Stimulated activated CD8-positive, alpha-beta memory T cell treated with anti-CD3 and anti-CD28 coated beads, Interleukin-4, amount 100 ng/mL, for 1 hour (primary cell): ENCODE data around the gene XAF1.
"Not testable (repeated sequence)": the region's sequence is repeated elsewhere in the genome, so short reads cannot be mapped to it uniquely, and the experiment has no call there.

Source experiments
- DNase-seq, 2 donors: peaks; one replicate each; pipeline ENCODE4 v3.0.0-alpha.2; 2020; ENCODE audit warnings: low read depth in 2 of 2, low spot score in 1 of 2

Gene XAF1, protein sequence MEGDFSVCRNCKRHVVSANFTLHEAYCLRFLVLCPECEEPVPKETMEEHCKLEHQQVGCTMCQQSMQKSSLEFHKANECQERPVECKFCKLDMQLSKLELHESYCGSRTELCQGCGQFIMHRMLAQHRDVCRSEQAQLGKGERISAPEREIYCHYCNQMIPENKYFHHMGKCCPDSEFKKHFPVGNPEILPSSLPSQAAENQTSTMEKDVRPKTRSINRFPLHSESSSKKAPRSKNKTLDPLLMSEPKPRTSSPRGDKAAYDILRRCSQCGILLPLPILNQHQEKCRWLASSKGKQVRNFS

DNA sequence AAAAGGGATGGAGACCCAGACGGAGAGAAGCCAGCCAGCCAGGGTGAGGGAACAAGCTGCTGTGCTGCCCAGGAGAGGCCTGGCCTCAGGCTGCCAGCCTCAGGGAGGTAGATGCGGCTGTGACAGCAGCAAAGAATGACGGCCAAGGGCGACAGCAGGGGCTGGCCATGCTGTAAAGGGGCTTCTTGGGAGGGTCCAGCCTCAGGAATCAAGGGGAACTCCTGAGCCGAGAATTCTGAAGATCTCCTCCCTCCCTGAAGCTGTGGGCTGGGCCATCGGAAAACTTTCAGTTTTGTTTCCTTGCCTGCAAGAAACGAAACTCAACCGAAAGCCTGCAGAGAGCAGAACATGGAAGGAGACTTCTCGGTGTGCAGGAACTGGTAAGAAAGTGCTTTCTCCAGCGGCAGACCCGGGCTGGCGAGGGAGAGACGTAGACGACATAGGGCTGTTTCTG is at the start of gene XAF1:
Gene XAF1, plus strand, starts transcription at position 316 of the 454 bp plus-strand sequence. Its CDS starts 33 bp downstream, at position 349.
- peak in 1 of 2 donors; percentile 55 for DNase-seq

DNA sequence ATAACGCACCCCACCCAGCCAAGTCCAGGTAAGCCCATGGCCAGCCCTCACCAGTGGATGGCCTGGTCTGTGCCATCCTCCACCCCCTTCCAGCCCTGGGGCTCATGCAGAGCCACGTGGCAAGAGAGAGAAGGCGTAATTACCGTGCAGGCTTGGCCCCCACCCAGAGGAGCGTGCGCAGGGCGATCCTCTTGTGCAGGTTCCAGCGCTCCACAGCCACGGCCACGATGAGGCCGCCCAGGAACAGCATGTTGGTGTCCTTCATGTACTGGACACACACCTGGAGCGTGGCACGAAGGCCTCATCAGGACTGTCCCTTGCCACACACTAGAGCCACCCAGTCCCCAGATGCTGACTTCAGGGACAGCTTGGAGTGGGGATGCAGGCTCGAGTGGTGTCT is 49.3 kb upstream of the XAF1 start:
- no peak for DNase-seq

DNA sequence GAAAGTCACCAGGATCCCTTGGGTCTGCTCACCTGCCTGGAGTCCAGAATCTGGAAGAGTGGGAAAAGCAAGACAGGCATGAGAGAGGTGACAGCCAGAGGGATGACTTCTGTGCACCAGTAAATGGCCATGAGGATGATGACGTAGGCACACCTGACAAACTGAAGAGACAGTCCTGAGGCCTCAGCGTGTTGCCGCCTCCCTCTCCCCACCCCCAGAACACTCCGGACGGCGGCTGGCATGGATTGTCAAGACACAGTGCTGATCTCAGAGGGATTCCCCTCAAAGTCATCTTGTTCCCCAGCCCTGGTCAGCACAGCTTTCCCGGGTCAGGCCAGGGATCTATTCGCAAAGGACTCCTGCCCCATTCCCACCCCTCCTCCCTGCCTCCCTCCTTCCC is 48.9 kb upstream of the XAF1 start:
- no peak for DNase-seq

DNA sequence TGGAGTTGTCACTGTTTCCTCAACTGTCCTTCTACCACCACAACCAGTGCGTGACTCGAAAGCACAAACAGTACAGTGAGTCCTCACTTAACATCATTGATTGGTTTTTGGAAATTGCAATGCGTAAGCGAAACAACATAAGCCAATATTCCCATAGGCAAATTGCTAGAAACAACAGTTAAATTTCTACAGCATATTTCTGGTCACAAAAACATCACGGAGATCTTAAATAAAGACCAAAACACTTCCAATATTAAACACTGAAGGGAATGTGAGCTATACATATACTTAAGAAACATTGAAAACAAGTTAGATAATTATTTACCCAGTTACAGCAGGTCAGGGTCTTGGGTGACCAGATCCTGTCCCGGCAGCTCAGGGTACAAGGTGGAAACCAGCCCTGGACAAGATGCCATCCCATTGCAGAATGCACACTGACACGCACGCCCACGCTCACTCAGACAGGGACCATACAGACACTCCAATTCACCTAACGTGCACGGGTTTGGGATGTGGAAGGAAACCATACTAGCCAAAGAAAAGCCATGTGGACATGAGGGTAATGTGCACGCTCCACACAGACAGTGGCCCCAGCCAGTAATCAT is 47.4 kb upstream of the XAF1 start:
- DNase-seq: no peak

DNA sequence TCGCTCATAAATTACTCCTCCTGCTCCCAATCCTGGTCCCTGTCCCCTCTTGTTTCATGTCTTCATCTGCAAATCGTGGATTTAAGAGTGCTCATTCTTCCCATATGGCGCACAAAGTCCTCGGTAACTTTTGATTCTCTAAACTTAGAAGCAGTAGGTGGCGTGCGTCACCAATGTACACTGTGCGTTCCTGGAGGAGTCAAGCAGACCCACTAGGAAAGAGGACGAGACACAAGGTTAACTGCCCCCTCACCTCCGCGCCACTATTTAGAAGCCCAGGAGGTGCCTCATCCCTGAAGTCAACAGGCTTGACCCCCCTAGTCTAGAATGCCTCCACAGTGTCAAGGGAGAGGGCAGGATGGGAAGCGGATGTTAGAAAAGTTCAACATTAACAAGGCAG is 45.5 kb upstream of the XAF1 start:
- no peak for DNase-seq

DNA sequence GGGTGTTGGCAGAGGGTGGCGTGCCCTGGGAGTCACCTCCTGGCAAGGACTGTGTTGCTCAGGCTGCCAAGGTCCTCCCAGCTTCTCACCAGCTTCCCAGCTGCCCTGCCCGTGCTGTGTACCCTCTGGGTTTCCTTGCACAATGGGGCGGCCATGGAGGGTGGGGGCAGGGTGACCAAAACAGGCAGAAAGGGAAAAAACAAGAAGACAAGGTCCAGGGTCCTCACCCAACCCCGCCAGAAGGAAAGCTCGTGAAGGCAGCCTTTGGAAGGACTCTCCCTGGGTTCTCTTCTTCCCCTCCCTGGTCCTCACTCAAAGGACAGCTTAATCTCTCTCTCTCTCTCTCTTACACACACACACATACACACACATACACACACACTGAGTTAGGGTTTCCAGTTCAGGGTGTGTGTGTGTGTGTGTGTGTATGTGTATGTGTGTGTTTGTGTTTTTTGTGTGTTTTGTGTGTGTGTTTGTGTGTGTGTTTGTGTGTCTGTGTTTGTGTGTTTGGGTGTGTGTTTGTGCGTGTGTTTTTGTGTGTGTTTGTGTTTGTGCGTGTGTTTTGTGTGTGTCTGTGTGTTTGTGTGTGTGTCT is 44.7 kb upstream of the XAF1 start:
- DNase-seq: no peak

DNA sequence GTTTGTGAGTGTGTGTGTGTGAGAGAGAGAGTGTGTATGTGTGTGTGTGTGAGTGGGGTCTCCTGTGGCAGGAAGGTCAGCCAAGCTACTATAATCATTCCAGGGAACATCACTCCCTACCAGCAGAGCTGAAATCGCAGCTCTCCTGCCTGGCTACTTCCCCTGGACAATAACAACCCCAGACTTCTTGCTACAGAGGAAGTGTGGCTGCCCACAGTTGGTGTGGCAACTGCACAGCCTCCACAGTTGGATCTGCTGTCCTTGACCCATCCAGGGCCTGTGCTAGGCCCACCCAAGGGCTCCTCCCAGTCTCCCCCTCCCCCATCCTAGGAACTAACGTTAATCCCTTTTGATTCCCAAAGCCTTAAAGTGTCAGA is 44.2 kb upstream of the XAF1 start:
- no peak for DNase-seq

DNA sequence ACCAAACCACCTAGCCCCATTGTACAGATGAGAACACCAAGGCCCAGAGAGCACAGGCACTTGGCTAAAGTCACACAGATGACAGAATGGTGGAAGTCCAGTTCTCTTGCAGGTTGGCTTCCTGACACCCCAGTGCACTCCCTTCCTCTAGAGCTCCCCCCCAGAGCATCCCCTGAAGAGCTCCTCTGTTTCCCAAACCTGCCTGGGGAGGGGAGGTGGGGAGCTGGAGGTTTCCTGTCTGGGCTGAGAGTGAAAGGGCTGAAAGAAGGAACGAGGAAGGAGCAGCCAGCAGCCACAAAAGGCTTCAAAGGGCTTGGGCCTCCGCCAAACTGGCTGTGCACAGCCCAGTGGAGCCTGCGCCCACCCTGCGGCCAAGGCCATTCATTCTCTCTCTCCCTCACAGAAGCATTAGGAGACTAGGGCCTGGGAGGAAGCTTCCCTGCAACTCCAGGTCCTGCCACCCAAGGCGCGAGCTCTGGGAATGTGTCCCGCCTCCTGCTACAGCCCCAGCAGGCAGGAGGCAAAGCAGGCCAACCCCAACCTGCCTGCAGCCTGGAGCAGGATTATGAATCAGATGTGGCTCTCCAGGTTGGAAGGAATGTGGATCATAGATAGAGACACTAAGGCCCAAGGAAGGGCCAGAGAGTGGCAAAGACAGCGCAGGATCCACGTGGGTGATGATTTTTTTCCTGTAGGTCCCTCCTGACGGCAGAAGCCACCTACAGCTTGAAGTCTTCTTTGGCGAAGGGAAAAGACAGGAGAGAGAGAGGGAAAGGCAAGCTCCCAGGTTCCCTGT is 43.6 kb upstream of the XAF1 start:
- no peak for DNase-seq

DNA sequence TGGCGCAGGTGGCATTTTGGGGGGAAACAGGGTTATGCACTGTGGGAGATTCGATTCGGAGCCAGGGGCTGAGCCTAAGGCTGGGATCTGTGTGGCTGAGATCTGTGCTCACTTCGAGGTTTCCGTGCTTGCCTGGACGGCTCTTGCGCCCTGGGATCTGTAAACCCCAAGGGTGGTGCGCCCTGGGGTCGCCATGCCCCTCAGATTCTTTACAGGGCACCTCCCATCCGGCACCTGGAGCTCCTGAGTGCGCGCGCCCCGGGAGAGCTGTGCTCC is 43.1 kb upstream of the XAF1 start:
- DNase-seq: no peak

DNA sequence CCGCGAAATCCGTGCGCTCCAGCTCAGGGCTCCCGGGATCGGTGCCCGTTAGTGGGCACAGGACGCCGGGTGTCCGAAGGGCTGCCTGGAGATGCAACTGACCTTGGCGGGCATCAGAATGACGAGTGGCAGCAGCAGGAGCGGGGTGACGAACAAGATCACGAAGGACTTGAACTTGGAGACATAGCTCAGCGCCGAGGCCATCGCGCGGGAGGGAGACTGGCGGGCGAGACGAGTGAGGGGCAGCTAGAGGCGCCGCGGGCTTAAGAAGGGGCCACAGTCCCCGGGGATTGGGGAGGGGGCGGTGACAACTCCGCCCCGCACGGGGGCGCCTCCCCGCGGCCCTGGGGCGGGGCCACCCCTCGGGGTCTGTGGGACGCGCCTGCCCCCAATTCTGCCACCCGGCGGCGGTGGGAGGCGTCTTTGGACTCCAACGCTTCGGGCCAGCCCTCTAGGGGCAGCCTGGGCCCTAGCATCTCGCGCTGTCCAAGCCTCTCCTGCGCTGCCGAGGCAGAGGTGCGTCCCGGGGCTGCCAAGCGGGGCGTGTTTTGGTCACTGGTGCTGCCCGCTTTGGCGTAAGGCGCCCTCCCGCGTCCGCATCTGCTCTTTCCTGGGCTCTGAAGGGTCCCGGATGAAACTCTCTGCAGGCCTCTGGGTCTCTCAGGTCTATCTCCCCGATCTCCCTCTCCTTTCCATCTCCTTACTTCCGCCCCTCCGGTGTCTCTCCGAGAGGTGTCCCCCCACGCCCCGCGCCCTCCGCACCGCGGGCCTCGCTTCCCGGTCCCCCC is 42.5 kb upstream of the XAF1 start, which contains the start of gene SLC13A5:
Gene SLC13A5, minus strand, starts transcription at position 240 of the 788 bp plus-strand sequence. Its CDS starts 36 bp downstream, at position 204.
- DNase-seq: no peak

DNA sequence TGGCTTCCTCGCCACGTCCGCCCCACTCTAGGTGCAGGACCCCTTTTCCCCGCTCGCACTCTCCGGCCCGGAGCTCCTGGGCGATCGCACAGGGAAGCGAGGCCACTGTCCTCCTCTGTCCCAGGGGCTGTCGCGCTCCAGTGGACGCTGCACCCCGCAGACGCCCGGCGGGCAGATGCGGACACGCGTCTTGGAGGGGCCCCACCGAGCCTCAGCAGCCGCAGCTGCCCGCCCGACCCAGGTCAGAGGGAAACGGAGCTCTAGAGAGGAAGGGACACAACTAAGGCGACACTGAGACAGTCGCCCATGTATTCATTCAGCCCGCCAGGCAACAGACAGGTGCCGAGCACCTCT is 42.0 kb upstream of the XAF1 start:
- DNase-seq: no peak

DNA sequence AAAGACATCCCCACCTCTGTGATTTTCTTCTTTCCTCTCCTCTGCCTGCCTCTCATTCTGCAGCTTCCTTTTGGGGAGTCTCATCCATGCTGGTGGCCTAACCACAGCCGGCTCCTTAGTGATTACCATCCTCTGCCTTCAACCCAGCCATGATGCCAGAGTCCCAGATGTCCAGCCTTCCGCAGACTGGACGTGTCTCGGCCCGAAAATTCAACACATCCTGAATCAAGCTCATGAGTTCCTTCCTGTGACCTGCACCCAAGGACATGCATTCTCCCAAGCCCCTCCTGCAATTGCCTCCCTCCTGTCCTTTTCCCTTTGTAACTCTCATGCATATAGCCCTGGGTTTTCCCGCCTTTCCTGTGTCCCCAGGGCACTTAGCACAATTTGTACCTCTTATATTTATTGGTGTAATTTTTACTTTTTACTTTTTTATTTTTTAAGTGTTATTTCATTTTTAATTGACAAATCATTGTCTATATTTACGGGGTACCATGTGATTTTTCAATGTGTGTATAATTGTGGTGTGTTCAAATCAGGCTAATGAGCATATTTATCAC is 41.5 kb upstream of the XAF1 start:
- DNase-seq: no peak

DNA sequence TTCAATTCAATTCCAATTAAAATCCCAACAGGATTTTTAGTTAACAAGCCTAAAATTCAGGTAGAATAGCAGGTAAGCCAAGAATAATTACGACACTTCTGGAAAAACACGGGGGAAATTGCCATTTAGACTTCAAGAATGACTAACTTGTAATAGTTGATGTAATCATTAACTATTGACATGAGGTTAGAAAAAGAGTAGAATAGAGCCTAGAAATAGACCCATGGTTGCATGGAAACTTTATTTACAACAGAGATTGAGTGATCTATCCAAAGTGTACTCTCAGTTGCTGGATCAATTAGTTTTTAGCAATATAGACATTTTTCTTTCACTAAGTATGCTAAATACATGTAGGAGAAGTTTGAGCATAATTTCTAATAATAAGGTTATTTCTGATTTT is 39.1 kb upstream of the XAF1 start:
- no peak for DNase-seq

DNA sequence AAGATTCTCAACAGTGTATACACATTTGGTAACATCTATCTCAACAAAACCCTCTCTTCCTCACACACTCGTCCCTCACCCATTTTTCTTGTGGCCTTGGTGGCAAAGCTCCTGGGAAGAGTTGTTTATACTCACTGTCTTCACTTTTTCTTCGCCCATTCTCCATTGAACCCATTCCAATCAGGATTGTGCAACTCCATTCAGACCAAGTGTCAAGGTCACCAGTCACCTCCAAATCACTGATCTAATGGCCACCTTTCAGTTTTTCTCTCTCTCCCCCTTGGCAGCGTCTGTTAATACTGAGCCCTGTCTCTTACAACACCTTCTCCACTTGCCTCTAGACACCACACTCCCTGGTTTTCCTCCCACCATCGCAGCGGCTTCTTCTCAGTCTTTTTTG is 34.1 kb upstream of the XAF1 start:
- DNase-seq: no peak

DNA sequence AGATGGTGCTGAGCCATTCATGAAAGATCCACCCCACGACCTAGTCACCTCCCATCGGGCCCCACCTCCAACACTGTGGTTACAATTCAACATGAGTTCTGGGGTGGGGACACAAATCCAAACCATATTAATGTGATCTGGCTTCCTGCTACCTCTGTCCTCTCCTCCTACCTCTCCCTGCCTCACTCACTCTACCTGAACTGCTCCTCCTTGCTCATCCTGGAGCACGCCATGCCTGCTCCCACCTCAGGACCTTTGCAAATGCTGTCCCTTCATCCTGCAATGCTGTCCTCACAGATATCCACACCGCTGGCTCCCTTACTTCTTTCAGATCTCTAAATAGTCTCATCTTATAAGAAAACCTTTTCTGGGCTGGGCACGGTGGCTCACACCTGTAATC is 31.8 kb upstream of the XAF1 start:
- DNase-seq: no peak

DNA sequence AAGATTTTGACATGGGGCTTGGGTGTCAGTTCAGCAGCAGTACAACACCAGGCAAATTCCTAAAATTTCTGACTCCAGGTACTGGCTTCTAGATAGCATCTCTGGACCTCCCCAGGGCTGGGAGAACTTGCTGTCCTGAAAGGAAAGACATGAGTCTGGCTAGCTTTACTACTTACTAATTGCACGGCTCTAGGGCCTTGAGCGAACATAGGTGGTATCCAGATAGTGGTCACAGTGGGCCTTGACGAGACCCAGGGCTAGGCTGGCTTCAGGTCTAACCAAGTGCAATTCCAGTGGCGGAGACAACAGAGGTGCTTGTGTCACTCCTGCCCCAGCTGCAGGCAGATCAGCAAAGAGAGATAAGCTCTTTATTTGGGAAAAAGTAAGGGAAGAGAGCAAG is 26.3 kb upstream of the XAF1 start:
- no peak for DNase-seq

DNA sequence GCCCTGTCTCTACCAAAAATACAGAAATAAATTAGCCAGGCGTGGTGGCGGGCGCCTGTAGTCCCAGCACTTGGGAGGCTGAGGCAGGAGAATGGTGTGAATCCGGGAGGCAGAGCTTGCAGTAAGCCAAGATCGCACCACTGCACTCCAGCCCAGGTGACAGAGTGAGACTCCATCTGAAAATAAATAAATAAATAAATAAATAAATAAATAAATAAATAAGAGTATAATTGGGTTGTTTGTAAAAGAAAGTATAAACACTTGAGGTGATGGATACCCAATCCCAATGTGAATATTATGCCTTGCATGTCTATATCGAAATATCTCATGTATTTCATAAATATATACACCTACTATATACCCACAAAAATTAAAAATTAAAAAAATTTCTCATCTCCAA is 9.2 kb upstream of the XAF1 start:
- not testable (repeated sequence) for DNase-seq

DNA sequence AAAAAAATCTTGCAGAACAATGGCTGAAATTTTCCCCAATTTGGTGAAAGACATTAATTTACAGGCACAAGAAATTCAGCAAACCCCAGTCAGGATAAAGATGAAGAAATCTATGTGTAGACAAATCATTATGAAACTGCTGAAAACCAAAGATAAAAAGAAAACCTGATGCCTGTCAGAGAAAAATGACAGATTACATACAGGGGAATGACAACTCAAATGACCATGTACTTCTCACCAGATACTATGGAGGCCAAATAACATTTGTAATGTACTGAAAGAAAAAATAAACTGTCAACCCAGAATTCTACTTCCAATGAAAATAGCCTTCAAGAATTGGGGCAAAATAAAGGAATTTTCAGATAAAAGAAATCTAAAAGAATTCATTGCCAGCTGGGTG is 7.2 kb upstream of the XAF1 start:
- DNase-seq: no peak

DNA sequence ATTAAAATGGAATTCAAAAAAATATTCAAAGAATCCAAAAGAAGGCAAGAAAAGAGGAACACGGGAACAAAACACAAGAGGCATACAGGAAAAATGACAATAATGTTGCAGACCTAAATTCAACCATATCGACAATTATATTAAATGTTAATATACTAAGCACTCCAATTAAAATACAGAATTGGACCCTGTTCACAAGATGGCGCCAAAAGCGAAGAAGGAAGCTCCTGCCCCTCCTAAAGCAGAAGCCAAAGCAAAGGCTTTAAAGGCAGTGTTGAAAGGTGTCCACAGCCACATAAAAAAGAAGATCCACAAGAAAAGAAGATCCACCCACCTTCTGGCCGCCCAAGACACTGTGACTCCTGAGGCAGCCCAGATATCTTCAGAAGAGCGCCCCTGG is 6.3 kb upstream of the XAF1 start:
- DNase-seq: no peak

DNA sequence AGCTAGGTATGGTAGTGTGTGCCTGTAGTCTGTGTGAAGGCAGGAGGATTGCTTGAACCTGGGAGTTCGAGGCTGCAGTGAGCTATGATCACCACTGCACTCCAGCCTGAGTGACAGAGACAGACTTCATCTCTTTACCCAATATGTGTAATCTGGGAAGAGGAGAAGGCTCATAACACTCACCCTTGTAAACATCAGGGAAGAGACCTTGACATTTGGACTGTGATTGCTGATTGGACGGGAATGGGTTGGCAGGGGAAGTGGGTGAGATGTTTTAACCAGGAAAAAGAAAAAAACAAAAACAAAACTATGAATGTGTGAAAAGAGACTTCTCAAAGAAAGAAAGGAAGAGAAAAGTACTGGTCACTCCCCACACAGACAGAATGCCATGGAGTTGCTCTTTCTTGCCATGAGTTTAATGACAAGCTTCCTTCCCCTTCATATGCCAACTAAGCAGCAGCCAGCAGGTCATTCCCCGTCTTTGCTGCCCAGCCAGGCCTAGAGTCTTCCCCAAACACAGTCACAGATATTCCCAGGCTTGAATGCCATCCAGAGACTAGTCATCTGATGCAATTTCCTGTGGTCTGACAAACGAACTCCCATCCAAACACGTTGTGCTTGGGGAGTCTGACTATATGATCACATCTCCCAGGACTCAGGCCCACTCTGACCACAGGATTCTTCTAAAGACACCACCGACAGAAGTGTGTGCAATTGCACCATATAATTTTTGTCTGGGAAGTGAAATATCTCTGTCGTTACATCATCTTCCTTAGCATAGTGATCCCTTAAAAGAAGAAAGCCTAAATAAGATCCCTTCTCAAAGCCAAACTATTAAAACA is 3.6 kb upstream of the XAF1 start:
- no peak for DNase-seq
